Activated naive CD4-positive, alpha-beta T cell treated with anti-CD3 and anti-CD28 coated beads, Interleukin-2, amount 10 ng/mL, durations not matched to agents 7 days and 5 days (primary cell): Measurements from ENCODE around the gene AP1G1.

Experiments used
- CTCF ChIA-PET: fragments of 350-600 bp; sonication (Branson Sonifier 250); formaldehyde crosslinking; loops from one replicate; lab custom pipeline; 2021; ENCODE audit warnings: antibody characterized with exemption; lab: Charles Lee
- DNase-seq: peaks from one replicate; pipeline ENCODE4 v3.0.0-alpha.2; 2020
- H3K27ac Mint-ChIP-seq: one replicate; pipeline ENCODE4 v1.8.0; 2021; ENCODE audit warnings: mild to moderate bottlenecking, moderate library complexity, mixed read lengths
- H3K27me3 Mint-ChIP-seq: one replicate; pipeline ENCODE4 v1.8.0; 2021; ENCODE audit warnings: mild to moderate bottlenecking, mixed read lengths
- H3K36me3 Mint-ChIP-seq: one replicate; pipeline ENCODE4 v1.8.0; 2021; ENCODE audit warnings: mixed read lengths
- H3K4me1 Mint-ChIP-seq: one replicate; pipeline ENCODE4 v1.8.0; 2021; ENCODE audit warnings: mixed read lengths
- H3K4me3 Mint-ChIP-seq: one replicate; pipeline ENCODE4 v1.8.0; 2021; ENCODE audit warnings: mild to moderate bottlenecking, moderate library complexity, mixed read lengths
- H3K9me3 Mint-ChIP-seq: one replicate; pipeline ENCODE4 v1.8.0; 2021; ENCODE audit warnings: mixed read lengths

AP1G1 gene

GRCh38 chr16:71723537-71724319 is 84.9 kb downstream of the AP1G1 start:
- Mint-ChIP-seq H3K4me1 (peaks cover 17% of the 10 kb centered on the region), H3K36me3 (no peaks in the 10 kb centered on the region), H3K4me3 (peak overlapping the region; percentile 76), H3K27me3 (peaks cover 23% of the 10 kb centered on the region), H3K27ac (no peak overlapping the region), H3K9me3 (no peaks in the 10 kb centered on the region)
- DNase-seq = peak; percentile 79
- CTCF ChIA-PET = no interaction called here

- H3K27me3 Mint-ChIP-seq = peaks cover 23% of the 10 kb centered on the region
- H3K4me3 Mint-ChIP-seq = peak overlapping the region; percentile 92
- H3K4me1 Mint-ChIP-seq = peaks cover 17% of the 10 kb centered on the region
- peak; percentile 66 for DNase-seq
- CTCF ChIA-PET = no interaction called here
- no peaks in the 10 kb centered on the region for H3K9me3 Mint-ChIP-seq
- peak overlapping the region; percentile 90 for H3K27ac Mint-ChIP-seq
- no peaks in the 10 kb centered on the region for H3K36me3 Mint-ChIP-seq
These were observed 85.7 kb downstream of the AP1G1 start for GRCh38 chr16:71722801-71723536.

GRCh38 chr16:71721066-71721740 is 87.4 kb downstream of the AP1G1 start:
- CTCF ChIA-PET = no interaction called here
- Mint-ChIP-seq H3K36me3 (no peaks in the 10 kb centered on the region), H3K4me1 (peaks cover 17% of the 10 kb centered on the region), H3K9me3 (no peaks in the 10 kb centered on the region), H3K27ac (no peak overlapping the region), H3K4me3 (no peak overlapping the region), H3K27me3 (peaks cover 22% of the 10 kb centered on the region)
- DNase-seq = no peak

GRCh38 chr16:71712501-71712900 is 96.1 kb downstream of the AP1G1 start:
- no peaks in the 10 kb centered on the region for H3K9me3 Mint-ChIP-seq
- peaks cover 10% of the 10 kb centered on the region for H3K4me1 Mint-ChIP-seq
- CTCF ChIA-PET = no interaction called here
- no peak for DNase-seq
- no peaks in the 10 kb centered on the region for H3K27me3 Mint-ChIP-seq
- no peak overlapping the region for H3K4me3 Mint-ChIP-seq
- H3K36me3 Mint-ChIP-seq = no peaks in the 10 kb centered on the region
- H3K27ac Mint-ChIP-seq = no peak overlapping the region

GRCh38 chr16:71711789-71712188 is 96.8 kb downstream of the AP1G1 start:
- Mint-ChIP-seq H3K36me3 (no peaks in the 10 kb centered on the region), H3K4me3 (no peak overlapping the region), H3K9me3 (no peaks in the 10 kb centered on the region), H3K27ac (no peak overlapping the region), H3K27me3 (no peaks in the 10 kb centered on the region), H3K4me1 (peaks cover 10% of the 10 kb centered on the region)
- CTCF ChIA-PET = no interaction called here
- no peak for DNase-seq

GRCh38 chr16:71709229-71709781 is 99.3 kb downstream of the AP1G1 start:
- Mint-ChIP-seq H3K36me3 (no peaks in the 10 kb centered on the region), H3K27ac (no peak overlapping the region), H3K4me1 (peaks cover 4% of the 10 kb centered on the region), H3K9me3 (no peaks in the 10 kb centered on the region), H3K27me3 (no peaks in the 10 kb centered on the region), H3K4me3 (no peak overlapping the region)
- no peak for DNase-seq
- CTCF ChIA-PET = no interaction called here

- CTCF ChIA-PET = no interaction called here
- no peak overlapping the region for H3K27ac Mint-ChIP-seq
- no peak for DNase-seq
- H3K4me3 Mint-ChIP-seq = no peak overlapping the region
- H3K4me1 Mint-ChIP-seq = peaks cover 2% of the 10 kb centered on the region
- H3K36me3 Mint-ChIP-seq = no peaks in the 10 kb centered on the region
- no peaks in the 10 kb centered on the region for H3K27me3 Mint-ChIP-seq
- no peaks in the 10 kb centered on the region for H3K9me3 Mint-ChIP-seq
These were observed 99.9 kb downstream of the AP1G1 start for GRCh38 chr16:71708696-71709095.

- no peak overlapping the region for H3K27ac Mint-ChIP-seq
- H3K36me3 Mint-ChIP-seq = no peaks in the 10 kb centered on the region
- H3K9me3 Mint-ChIP-seq = no peaks in the 10 kb centered on the region
- H3K4me1 Mint-ChIP-seq = peaks cover 2% of the 10 kb centered on the region
- DNase-seq = no peak
- CTCF ChIA-PET = no interaction called here
- H3K27me3 Mint-ChIP-seq = no peaks in the 10 kb centered on the region
- no peak overlapping the region for H3K4me3 Mint-ChIP-seq
These were observed 101.4 kb downstream of the AP1G1 start for GRCh38 chr16:71707199-71707598.

- H3K4me1 Mint-ChIP-seq = no peaks in the 10 kb centered on the region
- H3K27ac Mint-ChIP-seq = no peak overlapping the region
- no peak for DNase-seq
- no peaks in the 10 kb centered on the region for H3K27me3 Mint-ChIP-seq
- no peaks in the 10 kb centered on the region for H3K9me3 Mint-ChIP-seq
- CTCF ChIA-PET = no interaction called here
- no peak overlapping the region for H3K4me3 Mint-ChIP-seq
- no peaks in the 10 kb centered on the region for H3K36me3 Mint-ChIP-seq
These were observed 102.6 kb downstream of the AP1G1 start for GRCh38 chr16:71706046-71706445.

- Mint-ChIP-seq H3K36me3 (no peaks in the 10 kb centered on the region), H3K9me3 (no peaks in the 10 kb centered on the region)
- CTCF ChIA-PET = no interaction called here
These were observed 105.3 kb downstream of the AP1G1 start for GRCh38 chr16:71703333-71703732.

GRCh38 chr16:71700831-71701230 is 107.8 kb downstream of the AP1G1 start:
- CTCF ChIA-PET = interaction anchor here (0.6 kb wide), 2 partner anchors 17 to 164 kb away, joined by 3 read pairs; no protein-coding TSS in a partner anchor
- DNase-seq = no peak
- no peak overlapping the region for H3K27ac Mint-ChIP-seq
- H3K4me3 Mint-ChIP-seq = no peak overlapping the region
- H3K4me1 Mint-ChIP-seq = peaks cover 4% of the 10 kb centered on the region
- H3K27me3 Mint-ChIP-seq = no peaks in the 10 kb centered on the region
- H3K9me3 Mint-ChIP-seq = no peaks in the 10 kb centered on the region
- H3K36me3 Mint-ChIP-seq = no peaks in the 10 kb centered on the region

More at GRCh38 chr16:71703333-71703732, 105.3 kb downstream of the AP1G1 start:
- no peaks in the 10 kb centered on the region for H3K27me3 Mint-ChIP-seq
- DNase-seq = no peak
- no peak overlapping the region for H3K27ac Mint-ChIP-seq
- no peak overlapping the region for H3K4me3 Mint-ChIP-seq
- H3K4me1 Mint-ChIP-seq = no peaks in the 10 kb centered on the region

- Mint-ChIP-seq H3K4me3 (no peak overlapping the region), H3K36me3 (no peaks in the 10 kb centered on the region), H3K9me3 (no peaks in the 10 kb centered on the region), H3K27ac (no peak overlapping the region), H3K27me3 (no peaks in the 10 kb centered on the region), H3K4me1 (peaks cover 4% of the 10 kb centered on the region)
- CTCF ChIA-PET = no interaction called here
- DNase-seq = no peak
These were observed 110.1 kb downstream of the AP1G1 start for GRCh38 chr16:71698491-71698890.

- CTCF ChIA-PET = no interaction called here
- Mint-ChIP-seq H3K4me1 (peaks cover 4% of the 10 kb centered on the region), H3K9me3 (no peaks in the 10 kb centered on the region), H3K36me3 (peaks cover 5% of the 10 kb centered on the region), H3K4me3 (no peak overlapping the region), H3K27ac (no peak overlapping the region), H3K27me3 (no peaks in the 10 kb centered on the region)
- DNase-seq = no peak
These were observed 115.5 kb downstream of the AP1G1 start for GRCh38 chr16:71693164-71693563.

- DNase-seq = no peak
- Mint-ChIP-seq H3K36me3 (peaks cover 5% of the 10 kb centered on the region), H3K9me3 (no peaks in the 10 kb centered on the region), H3K4me1 (no peaks in the 10 kb centered on the region), H3K27me3 (no peaks in the 10 kb centered on the region), H3K4me3 (no peak overlapping the region), H3K27ac (no peak overlapping the region)
- CTCF ChIA-PET = no interaction called here
These were observed 118.7 kb downstream of the AP1G1 start for GRCh38 chr16:71689901-71690300.
